NCI-H748 treated with DMSO at 0.1 percent for 48 hours (cell line): Measurements from ENCODE around the gene ELOVL1.

Source experiments
- DNase-seq: peaks from one replicate; lab custom pipeline; 2025; lab: John Stamatoyannopoulos, UW

Gene ELOVL1

DNA sequence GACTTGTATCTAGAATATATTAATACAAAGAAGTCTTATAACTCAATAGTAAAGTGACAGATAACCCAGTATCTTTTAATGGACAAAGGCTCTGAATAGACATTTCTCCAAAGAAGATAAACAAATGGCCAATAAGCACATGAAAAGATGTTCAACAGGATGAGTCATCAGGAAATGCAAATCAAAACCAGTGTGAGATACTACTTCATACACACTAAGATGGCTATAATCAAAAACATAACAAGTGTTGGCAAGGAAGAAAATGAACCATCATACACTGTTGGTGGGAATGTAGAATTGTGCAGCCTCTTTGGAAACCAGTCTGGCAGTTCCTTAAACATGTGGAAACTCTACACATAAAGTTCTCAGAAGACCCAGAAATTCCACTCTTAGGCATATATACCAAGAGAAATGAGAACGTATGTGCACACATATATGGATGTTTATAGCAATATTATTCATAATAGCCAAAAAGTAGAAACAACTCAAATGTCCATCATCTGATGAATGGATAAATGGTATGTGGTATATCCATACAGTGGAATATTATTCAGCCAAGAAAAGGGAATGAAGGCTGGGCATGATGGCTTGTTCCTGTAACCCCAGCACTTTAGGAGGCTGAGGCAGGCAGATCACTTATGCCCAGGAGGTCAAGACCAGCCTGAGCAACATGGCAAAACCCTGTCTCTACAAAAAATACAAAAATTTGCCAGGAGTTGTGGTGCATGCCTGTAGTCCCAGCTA lies 40.1 kb downstream of the ELOVL1 start:
- no peak for DNase-seq

DNA sequence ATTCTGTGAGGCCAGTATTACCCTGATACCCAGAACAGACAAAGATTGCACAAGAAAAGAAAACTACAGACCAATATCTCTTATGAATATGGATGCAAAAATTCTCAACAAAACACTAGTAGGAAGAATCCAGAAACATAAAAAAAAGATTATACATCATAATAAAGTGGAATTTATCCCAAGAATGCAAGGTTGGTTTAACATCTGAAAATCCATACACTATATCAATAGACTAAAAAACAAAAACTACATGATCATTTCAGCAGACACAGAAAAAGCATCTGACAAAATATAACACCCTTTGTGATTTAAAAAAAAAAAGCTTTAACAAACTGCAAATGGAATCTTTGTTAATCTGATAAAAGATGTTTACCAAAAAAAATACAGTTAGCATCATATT lies 42.4 kb downstream of the ELOVL1 start:
- no peak for DNase-seq

DNA sequence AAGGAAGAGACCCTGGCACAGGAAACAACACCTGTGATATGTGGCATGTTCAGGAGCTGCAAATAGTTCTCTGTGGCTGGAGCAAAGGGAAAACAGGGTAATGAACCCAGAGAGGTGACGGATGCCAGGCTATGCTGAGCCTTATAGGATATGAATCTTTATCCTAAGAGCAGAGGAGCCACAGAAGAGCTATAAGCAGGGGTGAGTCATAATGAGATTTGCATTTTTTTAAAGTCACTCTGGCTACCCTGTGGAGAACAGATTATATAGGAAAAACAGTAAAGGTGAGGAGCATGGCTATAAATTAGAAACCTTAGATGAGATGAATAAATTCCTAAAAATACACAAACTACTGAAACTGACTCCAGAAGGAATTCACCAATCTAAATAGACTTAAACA lies 43.0 kb downstream of the ELOVL1 start:
- no peak for DNase-seq

DNA sequence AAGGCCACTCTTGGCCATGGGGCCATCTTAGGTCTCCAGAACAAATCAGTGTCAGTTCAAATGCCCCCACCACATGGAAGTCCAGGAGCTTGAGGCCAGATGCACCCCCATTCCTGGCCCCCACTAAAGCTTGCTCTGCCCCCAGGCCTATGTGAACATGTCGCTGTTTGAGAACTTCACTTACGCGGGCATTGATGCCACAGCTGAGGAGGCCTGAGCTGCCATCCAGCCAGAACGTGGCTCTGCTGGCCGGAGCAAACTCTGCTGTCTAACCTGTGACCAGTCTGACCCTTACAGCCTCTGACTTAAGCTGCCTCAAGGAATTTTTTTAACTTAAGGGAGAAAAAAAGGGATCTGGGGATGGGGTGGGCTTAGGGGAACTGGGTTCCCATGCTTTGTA lies 45.3 kb downstream of the ELOVL1 start:
- no peak for DNase-seq

DNA sequence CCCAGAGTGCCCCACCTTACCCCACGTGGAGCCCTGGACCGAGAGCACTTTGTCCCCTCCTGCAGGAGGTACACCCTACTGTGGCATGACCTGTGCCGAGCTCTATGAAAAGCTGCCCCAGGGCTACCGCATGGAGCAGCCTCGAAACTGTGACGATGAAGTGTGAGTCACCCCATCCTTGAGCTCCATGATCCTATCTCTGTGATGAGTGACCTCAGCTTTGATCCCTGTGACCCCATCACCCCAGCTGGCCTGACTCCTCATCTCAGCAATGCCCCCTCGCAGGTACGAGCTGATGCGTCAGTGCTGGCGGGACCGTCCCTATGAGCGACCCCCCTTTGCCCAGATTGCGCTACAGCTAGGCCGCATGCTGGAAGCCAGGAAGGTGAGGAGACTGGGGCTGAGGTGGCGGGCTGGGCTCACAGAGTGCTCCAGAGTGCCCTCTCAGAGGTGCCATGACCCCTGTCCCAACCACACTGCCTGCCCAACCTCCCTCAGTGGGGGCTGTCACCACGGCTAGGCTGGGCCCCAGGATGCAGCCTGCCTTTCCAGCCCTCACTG lies 46.4 kb downstream of the ELOVL1 start:
- DNase-seq: no peak

DNA sequence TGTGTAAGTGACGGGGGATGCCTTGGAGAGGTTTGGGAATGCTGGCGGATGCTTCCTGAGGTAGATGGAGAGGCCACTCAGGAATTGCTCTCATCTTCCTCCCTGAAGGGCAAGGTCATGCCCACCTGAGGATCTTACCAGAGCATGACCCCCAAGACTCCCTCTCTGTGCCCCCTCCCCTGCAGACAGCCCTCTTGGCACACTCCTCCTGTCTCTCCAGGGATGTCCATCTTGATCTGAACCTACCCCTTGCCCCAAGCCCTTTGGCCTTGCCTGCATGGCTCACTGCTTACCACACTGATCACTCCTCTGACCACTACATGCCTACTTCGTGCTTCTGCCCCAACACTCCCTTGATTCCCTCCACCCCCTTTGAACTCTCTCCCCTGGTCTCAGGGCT lies 48.0 kb downstream of the ELOVL1 start:
- no peak for DNase-seq

DNA sequence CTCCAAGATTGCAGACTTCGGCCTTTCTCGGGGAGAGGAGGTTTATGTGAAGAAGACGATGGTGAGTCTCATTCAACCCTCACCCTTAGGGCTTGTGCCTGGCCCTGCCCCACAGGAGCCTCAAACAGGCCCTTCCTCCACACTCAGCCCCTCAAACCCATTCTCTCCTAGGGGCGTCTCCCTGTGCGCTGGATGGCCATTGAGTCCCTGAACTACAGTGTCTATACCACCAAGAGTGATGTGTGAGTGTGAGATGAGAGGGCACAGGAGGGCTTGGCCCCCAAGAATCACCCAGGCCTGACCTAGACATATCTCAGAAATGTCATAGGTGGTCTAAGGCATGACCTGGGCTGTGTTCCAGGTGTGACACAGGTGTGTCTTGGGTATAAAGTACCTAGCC lies 48.5 kb downstream of the ELOVL1 start:
- no peak for DNase-seq

DNA sequence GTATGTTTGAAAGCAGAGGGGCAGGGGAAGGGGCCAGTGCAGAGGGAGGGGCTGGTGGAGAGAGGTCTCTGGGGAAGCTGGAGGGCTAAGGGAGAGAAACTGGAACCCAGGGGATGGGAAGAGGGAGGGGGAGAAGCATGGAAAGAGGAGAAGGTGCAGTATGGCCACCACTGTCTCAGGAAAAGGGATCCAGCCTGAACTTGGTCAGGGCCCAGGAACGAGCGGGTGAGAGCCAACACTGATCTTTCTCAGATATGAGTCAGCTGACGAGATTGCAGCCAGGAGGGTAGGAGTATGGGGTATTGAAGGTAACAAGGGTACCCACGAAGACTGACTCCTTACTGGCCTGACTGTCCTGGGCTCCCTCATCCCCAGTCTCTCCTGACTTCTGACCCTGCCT lies 49.0 kb downstream of the ELOVL1 start:
- no peak for DNase-seq

DNA sequence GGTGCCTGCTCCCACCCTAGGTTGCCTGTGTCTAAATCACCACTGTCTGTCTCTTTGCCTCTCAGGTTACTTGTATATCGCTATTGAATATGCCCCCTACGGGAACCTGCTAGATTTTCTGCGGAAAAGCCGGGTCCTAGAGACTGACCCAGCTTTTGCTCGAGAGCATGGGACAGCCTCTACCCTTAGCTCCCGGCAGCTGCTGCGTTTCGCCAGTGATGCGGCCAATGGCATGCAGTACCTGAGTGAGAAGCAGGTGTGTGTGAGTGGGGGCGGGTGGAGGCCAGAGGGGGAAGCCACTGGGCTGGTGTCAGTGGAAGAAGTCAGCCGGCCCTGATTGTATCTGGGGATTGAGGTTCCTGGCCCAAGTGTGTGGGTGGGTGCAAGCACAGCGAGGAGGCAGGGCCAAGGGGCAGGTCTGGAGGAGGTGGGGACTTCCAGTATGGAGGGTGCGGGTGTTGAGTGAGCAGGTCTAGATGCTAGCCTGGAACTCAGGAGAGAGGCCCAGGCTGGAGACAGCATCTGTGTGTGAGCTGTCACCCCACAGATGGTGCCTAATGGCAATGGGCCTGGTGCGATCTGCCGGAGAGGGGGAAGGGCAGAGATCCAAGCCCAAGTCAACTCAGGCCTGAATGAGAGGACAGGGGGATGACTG lies 49.9 kb downstream of the ELOVL1 start:
- DNase-seq: no peak

DNA sequence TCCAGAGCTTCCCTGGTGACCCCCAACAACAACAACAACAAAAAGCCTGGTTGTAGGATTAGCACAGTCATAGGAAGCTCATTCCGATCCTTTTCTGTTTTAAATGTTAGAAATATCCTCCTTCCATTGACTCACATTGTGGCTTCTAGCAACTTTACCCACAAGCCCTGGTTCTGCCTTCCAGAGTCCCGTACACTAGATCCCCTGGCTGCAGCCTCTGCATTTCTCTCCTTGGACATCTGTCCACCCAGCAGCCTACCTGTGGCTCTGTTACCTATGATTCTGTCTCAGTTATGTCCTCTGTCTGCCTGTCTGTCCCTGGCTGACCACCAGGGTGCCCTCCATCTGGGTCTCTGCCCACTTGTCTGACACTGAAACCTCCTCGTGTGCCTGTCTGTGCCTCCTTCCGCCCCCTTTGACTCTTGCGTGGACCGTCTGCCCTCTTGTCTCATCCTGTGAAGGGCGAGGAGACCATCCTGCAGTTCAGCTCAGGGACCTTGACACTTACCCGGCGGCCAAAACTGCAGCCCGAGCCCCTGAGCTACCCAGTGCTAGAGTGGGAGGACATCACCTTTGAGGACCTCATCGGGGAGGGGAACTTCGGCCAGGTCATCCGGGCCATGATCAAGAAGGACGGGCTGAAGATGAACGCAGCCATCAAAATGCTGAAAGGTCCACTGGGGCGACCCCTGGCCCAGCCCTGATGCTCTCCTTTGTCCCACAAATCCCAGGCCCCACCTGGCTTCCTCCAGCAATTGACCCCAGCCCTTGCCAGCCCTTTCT lies 50.9 kb downstream of the ELOVL1 start:
- DNase-seq: no peak

DNA sequence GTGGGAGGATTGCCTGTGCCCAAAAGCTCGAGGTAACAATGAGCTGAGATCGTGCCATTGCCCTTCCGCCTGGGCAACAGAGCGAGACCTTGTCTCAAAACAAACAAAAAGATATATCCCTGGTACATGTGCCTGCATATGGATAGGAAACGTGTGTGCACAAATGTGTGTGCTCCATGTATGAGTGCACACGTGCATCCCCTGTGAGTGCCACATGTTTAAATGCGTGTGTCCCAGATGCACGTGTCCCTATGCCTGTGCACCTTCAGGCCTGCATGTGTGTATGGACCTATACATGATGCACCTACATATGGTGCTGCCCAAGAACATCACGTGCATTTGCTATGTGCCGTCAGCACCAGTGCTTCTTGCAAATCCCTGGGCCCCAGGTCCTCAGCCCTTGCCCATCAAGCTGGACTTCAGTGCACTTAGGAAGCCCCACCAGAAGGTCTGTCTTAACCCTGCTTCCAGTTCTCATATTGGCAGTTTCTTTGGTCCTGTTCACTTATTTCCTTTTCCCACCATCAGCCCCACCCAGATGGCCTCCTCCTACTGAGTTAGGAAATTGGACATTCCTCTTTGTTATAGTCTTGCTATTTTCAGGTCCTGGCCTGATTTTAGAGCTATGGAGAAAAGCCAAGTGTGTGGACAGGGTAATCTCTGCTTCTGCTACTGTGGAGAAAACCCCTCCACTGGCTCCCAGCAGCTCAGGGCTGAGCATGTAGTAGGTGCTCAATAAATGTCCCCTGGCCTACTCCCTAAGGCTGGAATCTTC lies 51.7 kb downstream of the ELOVL1 start:
- DNase-seq: no peak

DNA sequence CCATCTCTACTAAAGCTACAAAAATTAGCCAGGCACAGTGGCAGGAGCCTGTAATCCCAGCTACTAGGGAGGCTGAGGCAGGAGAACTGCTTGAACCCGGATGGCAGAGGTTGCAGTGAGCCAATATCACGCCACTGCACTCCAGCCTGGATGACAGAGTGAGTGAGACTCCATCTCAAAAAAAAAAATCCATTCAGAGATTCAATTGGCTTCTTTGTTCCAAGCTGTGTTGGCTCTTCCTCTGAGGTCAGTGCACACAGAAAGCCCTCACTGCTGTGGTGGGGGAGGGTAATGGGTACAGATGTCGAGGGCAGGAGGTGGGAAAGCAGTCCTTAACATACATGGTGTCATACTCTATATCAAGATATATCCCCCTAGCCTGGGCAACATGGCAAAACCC lies 52.3 kb downstream of the ELOVL1 start:
- DNase-seq: no peak

DNA sequence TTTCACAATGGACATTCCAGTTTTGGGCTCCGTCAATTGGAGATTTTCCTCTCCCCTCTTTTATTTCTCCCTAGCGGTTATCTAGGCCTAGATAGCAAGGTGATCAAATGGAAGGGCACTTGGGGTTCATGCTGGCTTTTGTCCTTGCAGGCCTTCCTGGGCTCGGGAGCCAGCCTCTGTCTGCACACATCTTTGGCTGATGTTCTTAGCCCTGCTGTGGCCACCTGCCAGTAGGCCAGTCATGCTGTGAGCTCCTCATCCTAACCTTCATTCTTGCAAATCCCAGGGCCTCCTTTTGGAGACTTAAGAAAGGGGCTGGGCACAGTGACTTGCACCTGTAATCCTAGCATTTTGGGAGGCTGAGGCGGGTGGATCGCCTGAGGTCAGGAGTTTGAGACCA lies 53.6 kb downstream of the ELOVL1 start:
- DNase-seq: no peak

DNA sequence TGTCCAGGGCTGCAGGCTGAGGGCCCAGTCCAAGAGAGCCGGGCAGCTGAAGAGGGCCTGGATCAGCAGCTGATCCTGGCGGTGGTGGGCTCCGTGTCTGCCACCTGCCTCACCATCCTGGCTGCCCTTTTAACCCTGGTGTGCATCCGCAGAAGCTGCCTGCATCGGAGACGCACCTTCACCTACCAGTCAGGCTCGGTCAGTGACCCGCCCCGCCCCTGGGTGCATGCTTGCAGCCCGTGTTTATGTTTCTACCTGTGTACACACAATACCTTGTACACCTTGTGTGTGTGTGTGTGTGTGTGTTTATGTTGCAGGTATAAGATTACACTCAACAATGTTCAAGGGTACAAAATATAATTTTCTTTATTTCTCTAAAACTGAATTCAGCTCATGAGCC lies 54.0 kb downstream of the ELOVL1 start:
- DNase-seq: no peak
